Measurements from ENCODE around the gene SPTBN5.

SPTBN5 gene

DNA sequence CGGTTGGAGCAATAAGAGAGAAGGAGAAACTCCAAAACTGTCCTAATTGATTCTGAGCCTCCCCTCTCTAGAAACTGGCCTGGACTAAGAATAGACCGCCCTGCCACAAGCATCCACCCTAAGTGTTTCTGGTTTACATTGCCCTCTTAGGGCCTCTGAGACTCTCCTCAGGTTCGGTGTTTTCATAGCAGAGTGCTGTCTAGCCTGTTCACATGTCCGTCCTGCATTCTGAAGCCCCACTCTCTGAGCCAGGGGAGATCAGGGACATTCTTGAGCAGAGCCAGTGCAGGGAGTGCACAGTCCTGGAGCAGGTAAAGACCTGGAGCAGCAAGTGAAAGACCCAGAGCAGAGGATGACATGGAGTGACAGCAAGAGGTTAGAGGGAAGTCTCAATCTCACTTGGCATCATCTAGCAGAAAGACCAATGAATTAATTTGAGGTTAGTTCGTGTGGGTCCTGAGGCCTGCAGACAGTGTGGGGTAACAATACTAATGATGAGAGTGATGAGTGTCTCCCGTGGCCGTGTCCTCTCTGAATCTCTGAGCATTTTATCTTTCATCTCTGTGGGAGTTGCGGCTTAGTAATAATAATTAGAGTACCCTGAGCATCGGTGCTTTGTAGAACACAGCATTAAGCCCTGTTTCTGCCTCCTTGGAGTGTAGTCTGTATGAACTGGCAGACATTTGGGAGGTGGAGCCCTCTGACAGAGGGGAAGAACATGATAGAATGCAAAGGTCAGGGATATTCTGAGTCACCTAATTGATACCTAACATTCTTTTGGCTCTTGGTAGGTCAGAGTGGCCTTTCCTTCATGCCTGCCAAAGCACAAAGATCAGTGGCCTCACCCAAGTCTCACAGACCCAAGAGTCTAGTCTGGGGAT, 95.0 kb downstream of the SPTBN5 start:
- DNase-seq, result no peak

All from CD4-positive, alpha-beta T cell treated with Interleukin-6 for 4 hours (primary cell).